ENCODE data around the gene SLC31A1. TPM values are rescaled to one million over a fixed set of nuclear protein-coding genes. Genes with fewer than 3 reads are reported as not detected.

SLC31A1 gene
- total and polyA plus RNA-seq, 2 donors (not counting 3 experiments of a cell fraction or from before 2014, with no cell fraction given) = 13.5 to 22.7 TPM

DNA sequence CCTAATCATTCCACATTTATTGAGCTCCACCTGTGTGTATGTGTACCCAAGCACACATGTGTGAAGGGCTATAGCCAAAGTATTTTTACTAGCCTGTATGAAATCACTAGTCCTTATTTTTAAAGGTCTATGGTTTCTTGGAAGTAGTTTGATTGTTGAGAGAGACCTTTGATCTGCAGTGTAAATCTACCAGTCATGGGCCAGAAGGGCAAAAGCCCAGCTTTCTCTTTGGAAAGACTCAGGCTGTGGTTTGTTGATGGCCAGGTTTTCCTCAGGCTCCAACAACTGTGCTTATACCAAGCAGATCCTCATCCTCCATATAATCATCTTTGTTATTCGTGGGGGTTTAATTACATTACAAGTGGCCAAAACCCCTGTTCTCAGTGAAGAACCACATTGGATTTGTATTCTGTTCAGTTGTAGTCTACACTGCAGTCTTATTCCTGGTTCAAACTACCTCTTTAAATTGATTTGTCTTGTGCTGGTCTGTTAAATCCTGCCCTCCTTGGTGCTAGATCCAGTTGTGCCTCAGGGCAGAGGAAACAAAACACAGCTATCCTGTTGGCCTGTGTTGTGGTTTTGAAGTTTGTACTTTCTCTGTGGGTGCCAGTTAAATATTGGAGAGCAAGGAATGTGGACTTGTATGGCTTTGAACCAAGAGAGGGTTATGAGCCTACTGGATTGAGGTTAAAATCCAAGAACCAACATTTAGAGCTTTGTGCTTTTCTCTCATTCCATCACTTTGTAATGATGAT lies 40.8 kb downstream of the SLC31A1 start:
- dilution Hi-C loops (cut with MboI; ENCODE audit: extremely low pct_ligation_motif_present, low sequenced_read_pairs) = no loop called here
- Histone ChIP-seq H3K4me3 (replicated peaks in 1 of 3; ENCODE audit: insufficient read depth in 1 of 3, low read depth in 1 of 3, low read length in 3 of 3) (no peak overlapping the region), H3K9me1 (replicated peaks; ENCODE audit: control insufficient read depth, extremely low read depth, insufficient read depth, low read length) (no peaks in the 10 kb centered on the region), H3K4me1 (ENCODE audit: control insufficient read depth, extremely low read depth, insufficient read depth, low read length) (no peaks in the 10 kb centered on the region), H3K9me3 (replicated peaks; ENCODE audit: control insufficient read depth, insufficient read depth, low read length) (no peaks in the 10 kb centered on the region), H3K4me2 (ENCODE audit: insufficient read depth, low read length) (no peak overlapping the region), H3K36me3 (ENCODE audit: control insufficient read depth in 2 of 2, extremely low read depth in 1 of 2, insufficient read depth in 2 of 2, low read length in 2 of 2) (peaks cover 5 to 10% of the 10 kb centered on the region in 2 experiments), H3K27me3 (ENCODE audit: control insufficient read depth in 2 of 2, insufficient read depth in 2 of 2, low read length in 2 of 2) (no peaks in the 10 kb centered on the region), H4K20me1 (replicated peaks; ENCODE audit: control insufficient read depth, extremely low read depth, insufficient read depth, low read length) (no peaks in the 10 kb centered on the region), H2AFZ (ENCODE audit: low read depth, low read length) (no peak overlapping the region), H3K79me2 (ENCODE audit: control insufficient read depth, insufficient read depth, low read length) (no peaks in the 10 kb centered on the region), H3K27ac (ENCODE audit: insufficient read depth, low read depth, low read length) (no peak overlapping the region), H3K9ac (replicated peaks; ENCODE audit: extremely low read depth, insufficient read depth, low read length) (no peak overlapping the region)
- intact Hi-C loops (cut with micrococcal nuclease) = no loop called here
- no TSS peak for BruUV-seq (replicated peaks)
- FAIRE-seq (no peak), DNase-seq (ENCODE audit: low read depth, low spot score) (no peak)
- ChIA-PET CTCF (interaction anchor here (0.5 kb wide), 1 partner anchor 1418 kb away, joined by 3 read pairs; no protein-coding TSS in a partner anchor), POLR2A (no interaction called here)
- TF ChIP-seq JUN (IDR thresholded peaks at IDR 0.05; ENCODE audit: borderline replicate concordance, insufficient read depth, insufficient read length, low read depth) (no peak), FOS (IDR thresholded peaks at IDR 0.05; ENCODE audit: borderline replicate concordance, insufficient read depth, low read length) (no peak), EZH2 (IDR thresholded peaks at IDR 0.05; ENCODE audit: borderline replicate concordance, low read depth, low read length, severe bottlenecking) (no peak), POLR2AphosphoS5 (IDR thresholded peaks at IDR 0.05; ENCODE audit: insufficient read depth, low read depth, low read length) (no peak), GATA2 (IDR thresholded peaks at IDR 0.05; ENCODE audit: insufficient read depth, insufficient read length, low read depth, low read length) (no peak), POLR2A (IDR thresholded peaks at IDR 0.05; ENCODE audit: low read depth, low read length) (no peak)
- TF ChIP-seq, protein P1, sequence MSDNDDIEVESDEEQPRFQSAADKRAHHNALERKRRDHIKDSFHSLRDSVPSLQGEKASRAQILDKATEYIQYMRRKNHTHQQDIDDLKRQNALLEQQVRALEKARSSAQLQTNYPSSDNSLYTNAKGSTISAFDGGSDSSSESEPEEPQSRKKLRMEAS (IDR thresholded peaks at IDR 0.05; ENCODE audit: insufficient read depth, insufficient read length) = no peak
- TF ChIP-seq, protein P2, sequence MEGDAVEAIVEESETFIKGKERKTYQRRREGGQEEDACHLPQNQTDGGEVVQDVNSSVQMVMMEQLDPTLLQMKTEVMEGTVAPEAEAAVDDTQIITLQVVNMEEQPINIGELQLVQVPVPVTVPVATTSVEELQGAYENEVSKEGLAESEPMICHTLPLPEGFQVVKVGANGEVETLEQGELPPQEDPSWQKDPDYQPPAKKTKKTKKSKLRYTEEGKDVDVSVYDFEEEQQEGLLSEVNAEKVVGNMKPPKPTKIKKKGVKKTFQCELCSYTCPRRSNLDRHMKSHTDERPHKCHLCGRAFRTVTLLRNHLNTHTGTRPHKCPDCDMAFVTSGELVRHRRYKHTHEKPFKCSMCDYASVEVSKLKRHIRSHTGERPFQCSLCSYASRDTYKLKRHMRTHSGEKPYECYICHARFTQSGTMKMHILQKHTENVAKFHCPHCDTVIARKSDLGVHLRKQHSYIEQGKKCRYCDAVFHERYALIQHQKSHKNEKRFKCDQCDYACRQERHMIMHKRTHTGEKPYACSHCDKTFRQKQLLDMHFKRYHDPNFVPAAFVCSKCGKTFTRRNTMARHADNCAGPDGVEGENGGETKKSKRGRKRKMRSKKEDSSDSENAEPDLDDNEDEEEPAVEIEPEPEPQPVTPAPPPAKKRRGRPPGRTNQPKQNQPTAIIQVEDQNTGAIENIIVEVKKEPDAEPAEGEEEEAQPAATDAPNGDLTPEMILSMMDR (IDR thresholded peaks at IDR 0.05; ENCODE audit: extremely low read depth in 1 of 2, insufficient read depth in 1 of 2, low read depth in 1 of 2, low read length in 2 of 2) = no peak
